H9 (cell line): Measurements from ENCODE around the gene MAPKAP1. TPM values are rescaled to one million over a fixed set of nuclear protein-coding genes. Genes with fewer than 3 reads are reported as not detected.
A peak's percentile ranks its signal among the peaks of the same experiment; 100 is the strongest.

ENCODE experiments used
- DNase-seq: peaks from one replicate; pipeline ENCODE4 v3.0.0-alpha.2; 2017
- H2AFZ ChIP-seq: one replicate; pipeline ENCODE4 v1.6.1; 2013; ENCODE audit warnings: mild to moderate bottlenecking, low read length, control low read depth, moderate library complexity
- H2AK5ac ChIP-seq: 2 replicates; pipeline ENCODE4 v1.6.1; 2013; ENCODE audit warnings: low read length, control low read depth, mixed read lengths; ENCODE audit not compliant: insufficient read length
- H2BK120ac ChIP-seq: one replicate; pipeline ENCODE4 v1.6.1; 2013; ENCODE audit warnings: low read depth, mild to moderate bottlenecking, low read length, control low read depth, inconsistent platforms; ENCODE audit not compliant: poor library complexity, severe bottlenecking
- H2BK12ac ChIP-seq: 2 replicates; pipeline ENCODE4 v1.6.1; 2013; ENCODE audit warnings: low read length, control low read depth, mixed read lengths, low read depth; ENCODE audit not compliant: insufficient read length
- H2BK15ac ChIP-seq: 2 replicates; pipeline ENCODE4 v1.6.1; 2013; ENCODE audit warnings: low read depth, low read length, control low read depth
- H2BK20ac ChIP-seq: one replicate; pipeline ENCODE4 v1.6.1; 2013; ENCODE audit warnings: low read depth, mild to moderate bottlenecking, low read length, control low read depth, inconsistent platforms; ENCODE audit not compliant: poor library complexity, severe bottlenecking
- H2BK5ac ChIP-seq: 2 replicates; pipeline ENCODE4 v1.6.1; 2013; ENCODE audit warnings: low read length, control low read depth, mixed read lengths; ENCODE audit not compliant: insufficient read length
- H3K14ac ChIP-seq: 2 replicates; pipeline ENCODE4 v1.6.1; 2013; ENCODE audit warnings: low read length, control low read depth; ENCODE audit not compliant: insufficient read depth
- H3K18ac ChIP-seq: 2 replicates; pipeline ENCODE4 v1.6.1; 2013; ENCODE audit warnings: low read depth, mild to moderate bottlenecking, mixed read lengths, low read length, control low read depth; ENCODE audit not compliant: insufficient read length
- H3K23ac ChIP-seq: 2 replicates; pipeline ENCODE4 v1.6.1; 2013; ENCODE audit warnings: low read length, control low read depth, mixed read lengths, low read depth; ENCODE audit not compliant: insufficient read length
- H3K23me2 ChIP-seq: 2 replicates; pipeline ENCODE4 v1.6.1; 2013; ENCODE audit warnings: low read depth, mild to moderate bottlenecking, mixed read lengths, low read length, control low read depth; ENCODE audit not compliant: insufficient read length, poor library complexity, severe bottlenecking
- H3K27ac ChIP-seq: 2 replicates; pipeline ENCODE4 v1.5.1; 2013; ENCODE audit warnings: low read length, control low read depth, mixed read lengths, low read depth; ENCODE audit not compliant: insufficient read length
- H3K27me3 ChIP-seq: 2 replicates; pipeline ENCODE4 v1.6.1; 2013; ENCODE audit warnings: low read length, control low read depth, inconsistent platforms; ENCODE audit not compliant: insufficient read depth
- H3K4ac ChIP-seq: 2 replicates; pipeline ENCODE4 v1.6.1; 2013; ENCODE audit warnings: low read depth, mild to moderate bottlenecking, control low read depth, inconsistent platforms, low read length, moderate library complexity
- H3K4me1 ChIP-seq: 2 replicates; pipeline ENCODE4 v1.6.1; 2013; ENCODE audit warnings: low read length, control low read depth, inconsistent platforms; ENCODE audit not compliant: insufficient read depth
- H3K4me2 ChIP-seq: 2 replicates; pipeline ENCODE4 v1.6.1; 2013; ENCODE audit warnings: low read length, control low read depth, mixed read lengths; ENCODE audit not compliant: insufficient read length, insufficient read depth
- H3K56ac ChIP-seq: 2 replicates; pipeline ENCODE4 v1.6.1; 2013; ENCODE audit warnings: low read depth, mild to moderate bottlenecking, mixed read lengths, low read length, control low read depth; ENCODE audit not compliant: insufficient read length
- H3K79me1 ChIP-seq: 2 replicates; pipeline ENCODE4 v1.6.1; 2013; ENCODE audit warnings: low read depth, mild to moderate bottlenecking, moderate library complexity, low read length, control low read depth, inconsistent platforms; ENCODE audit not compliant: insufficient read depth, poor library complexity, severe bottlenecking
- H3K79me2 ChIP-seq: 2 replicates; pipeline ENCODE4 v1.6.1; 2013; ENCODE audit warnings: low read length, control low read depth, inconsistent platforms; ENCODE audit not compliant: insufficient read depth
- H3K9ac ChIP-seq: 2 replicates; pipeline ENCODE4 v1.6.1; 2013; ENCODE audit warnings: low read length, control low read depth, mixed read lengths; ENCODE audit not compliant: insufficient read length; ENCODE audit errors: extremely low read depth
- H3K9me3 ChIP-seq: one replicate; pipeline ENCODE4 v1.6.1; 2013; ENCODE audit warnings: low read depth, low read length, inconsistent platforms; ENCODE audit not compliant: control insufficient read depth
- H3T11ph ChIP-seq: one replicate; pipeline ENCODE4 v1.6.1; 2013; ENCODE audit warnings: mild to moderate bottlenecking, low read length, control low read depth, inconsistent platforms
- H4K20me1 ChIP-seq: one replicate; pipeline ENCODE4 v1.6.1; 2013; ENCODE audit not compliant: control insufficient read depth, insufficient read length, insufficient read depth
- H4K5ac ChIP-seq: 2 replicates; pipeline ENCODE4 v1.6.1; 2013; ENCODE audit warnings: low read depth, mild to moderate bottlenecking, mixed read lengths, low read length, control low read depth; ENCODE audit not compliant: insufficient read length
- H4K8ac ChIP-seq: replicated peaks from 2 replicates; pipeline ENCODE4 v1.6.1; 2013; ENCODE audit warnings: low read length, control low read depth, mixed read lengths, low read depth; ENCODE audit not compliant: insufficient read length
- H4K91ac ChIP-seq: 2 replicates; pipeline ENCODE4 v1.6.1; 2013; ENCODE audit warnings: low read depth, mild to moderate bottlenecking, moderate library complexity, mixed read lengths, low read length, control low read depth; ENCODE audit not compliant: insufficient read length
- H3K27ac Mint-ChIP-seq, 3 experiments: 2 replicates in 2 of 3; 3 replicates in 1 of 3; pipeline ENCODE4 v1.8.0; 2020 to 2021; ENCODE audit warnings: mixed read lengths in 3 of 3, mild to moderate bottlenecking in 1 of 3, moderate library complexity in 1 of 3
- H3K27me3 Mint-ChIP-seq: 2 replicates; pipeline ENCODE4 v1.8.0; 2021; ENCODE audit warnings: low read depth, mild to moderate bottlenecking, moderate library complexity, mixed read lengths
- H3K36me3 Mint-ChIP-seq, 3 experiments: 2 replicates in 2 of 3; 3 replicates in 1 of 3; pipeline ENCODE4 v1.8.0; 2020 to 2021; ENCODE audit warnings: low read depth in 3 of 3, mixed read lengths in 3 of 3; ENCODE audit not compliant: insufficient read depth in 1 of 3
- H3K4me1 Mint-ChIP-seq, 2 experiments: 2 replicates each; pipeline ENCODE4 v1.8.0; 2020; ENCODE audit warnings: mixed read lengths in 2 of 2
- H3K4me3 Mint-ChIP-seq, 2 experiments: 2 replicates in 1 of 2; 3 replicates in 1 of 2; pipeline ENCODE4 v1.8.0; 2020 to 2021; ENCODE audit warnings: mild to moderate bottlenecking in 2 of 2, mixed read lengths in 2 of 2, moderate library complexity in 1 of 2
- H3K9me3 Mint-ChIP-seq, 2 experiments: 2 replicates in 1 of 2; 3 replicates in 1 of 2; pipeline ENCODE4 v1.8.0; 2020; ENCODE audit warnings: mild to moderate bottlenecking in 2 of 2, mixed read lengths in 2 of 2, moderate library complexity in 1 of 2
- CTCF ChIP-seq: fragments of 200-600 bp; sonication (generic); conservative IDR thresholded peaks from 3 replicates; pipeline ENCODE4 v1.8.0; 2021; ENCODE audit warnings: antibody characterized with exemption, mild to moderate bottlenecking
- WGBS: extraction: QIAGEN DNeasy Blood & Tissue Kit; methylation state at CpG from one replicate; pipeline ENCODE4 v1.1.7; 2013; ENCODE audit warnings: missing lambda C conversion rate, low lambda C conversion rate, mixed read lengths; ENCODE audit not compliant: insufficient read length; ENCODE audit errors: extremely low coverage; 5-methylcytosine and 5-hydroxymethylcytosine counted together
- total RNA-seq: library from RNA; stranded (reverse); gene quantifications from 2 replicates; pipeline ENCODE4 v1.2.1, GENCODE V29; 2021

Gene MAPKAP1
- total RNA-seq, 1 experiment from 2014 or later = 97.0 TPM

- TF ChIP-seq CTCF = no peak
- no CpG with 5 or more reads among the region's 4 CpGs for WGBS
- Mint-ChIP-seq H3K4me1 (no peaks in the 10 kb centered on the region; a peak in 1 of 4 replicates), H3K27ac (peak overlapping the region in 1 of 3 experiments; percentile 9; a peak in 1 of 7 replicates), H3K9me3 (0 out of 5 replicates have a peak, but pooled peaks cover 0 to 2% of the 10 kb centered on the region in 2 experiments), H3K27me3 (no peaks in the 10 kb centered on the region), H3K36me3 (peaks cover 0 to 1% (median 0%) of the 10 kb centered on the region in 3 experiments; a peak in 2 of 7 replicates), H3K4me3 (no peak overlapping the region)
- Histone ChIP-seq H3K4me2 (no peak overlapping the region), H4K91ac (no peak overlapping the region), H3K18ac (no peak overlapping the region), H3K9me3 (no peaks in the 10 kb centered on the region), H3K23ac (no peak overlapping the region), H4K5ac (no peak overlapping the region), H2AK5ac (no peak overlapping the region), H3K56ac (no peak overlapping the region), H4K20me1 (no peaks in the 10 kb centered on the region), H3K27me3 (no peaks in the 10 kb centered on the region), H3K79me2 (0 out of 2 replicates have a peak, but pooled peaks cover 4% of the 10 kb centered on the region), H3K14ac (no peak overlapping the region), H3K4me1 (peaks cover 2% of the 10 kb centered on the region; the same call in 1 of the 2 replicates), H3K79me1 (no peaks in the 10 kb centered on the region), H2BK5ac (no peak overlapping the region), H3K4ac (no peak overlapping the region), H3T11ph (no peak overlapping the region), H2BK15ac (no peak overlapping the region), H3K9ac (no peak overlapping the region), H2AFZ (no peak overlapping the region), H3K23me2 (no peaks in the 10 kb centered on the region), H4K8ac (no peak overlapping the region), H2BK20ac (no peak overlapping the region), H2BK12ac (no peak overlapping the region), H3K27ac (no peak overlapping the region), H2BK120ac (no peak overlapping the region)
- DNase-seq = no peak
Observed at GRCh38 chr9:125564631-125565030, 142.4 kb downstream of the MAPKAP1 start.
